Measurements from ENCODE around the gene ZNF280C. TPM values are rescaled to one million over a fixed set of nuclear protein-coding genes. Genes with fewer than 3 reads are reported as not detected.
A peak's percentile ranks its signal among the peaks of the same experiment; 100 is the strongest.

Gene ZNF280C
- total RNA-seq, 4 donors from 2014 or later, result 1.8 to 12.4 (median 4.1) TPM

- TF ChIP-seq CTCF (IDR thresholded peaks at IDR 0.05), result no peak
- no peaks in the 10 kb centered on the region for H3K27me3 ChIP-seq
- no peaks in the 10 kb centered on the region for H3K36me3 ChIP-seq
- H3K27ac ChIP-seq, result peak overlapping the region; percentile 53 to 77 (median 61)
- no peaks in the 10 kb centered on the region for H3K9me3 ChIP-seq
- H3K4me3 ChIP-seq, result peak overlapping the region in 1 of 4 donors; percentile 55
- H3K4me1 ChIP-seq, result peaks cover 0 to 4% (median 0%) of the 10 kb centered on the region in 4 donors
- DNase-seq, result no peak
These were observed 94.5 kb downstream of the ZNF280C start for GRCh38 chrX:130174045-130174704.

GRCh38 chrX:130173190-130173895, 95.4 kb downstream of the ZNF280C start:
- H3K27ac ChIP-seq, result peak overlapping the region; percentile 53 to 77 (median 61)
- H3K4me3 ChIP-seq, result peak overlapping the region; percentile 7 to 55 (median 52)
- no peaks in the 10 kb centered on the region for H3K9me3 ChIP-seq
- TF ChIP-seq CTCF (IDR thresholded peaks at IDR 0.05), result no peak
- no peaks in the 10 kb centered on the region for H3K36me3 ChIP-seq
- H3K4me1 ChIP-seq, result peaks cover 0 to 4% (median 0%) of the 10 kb centered on the region in 4 donors
- peak in 2 of 3 donors; percentile 33 to 63 for DNase-seq
- no peaks in the 10 kb centered on the region for H3K27me3 ChIP-seq

GRCh38 chrX:130172127-130172845, 96.4 kb downstream of the ZNF280C start:
- no peak for TF ChIP-seq CTCF (IDR thresholded peaks at IDR 0.05)
- TF ChIP-seq POLR2A (IDR thresholded peaks at IDR 0.05), result no peak
- no peaks in the 10 kb centered on the region for H3K9me3 ChIP-seq
- peak overlapping the region; percentile 59 to 77 (median 62) for H3K27ac ChIP-seq
- no peaks in the 10 kb centered on the region for H3K36me3 ChIP-seq
- peak overlapping the region; percentile 51 to 55 (median 54) for H3K4me3 ChIP-seq
- peaks cover 0 to 4% (median 0%) of the 10 kb centered on the region in 4 donors for H3K4me1 ChIP-seq
- DNase-seq, result no peak
- no peaks in the 10 kb centered on the region for H3K27me3 ChIP-seq

- DNase-seq, result peak in 2 of 3 donors; percentile 28 to 45
These were observed 97.1 kb downstream of the ZNF280C start, which contains the start of gene RAB33A for GRCh38 chrX:130171446-130172126. TSS of gene RAB33A (plus strand) at chrX:130171962. CDS start at chrX:130172063, 101 bp downstream.

More at GRCh38 chrX:130171446-130172126, 97.1 kb downstream of the ZNF280C start, which contains the start of gene RAB33A:
- TF ChIP-seq POLR2A (IDR thresholded peaks at IDR 0.05), result no peak
- TF ChIP-seq CTCF (IDR thresholded peaks at IDR 0.05), result no peak
- H3K27me3 ChIP-seq, result no peaks in the 10 kb centered on the region
- H3K36me3 ChIP-seq, result no peaks in the 10 kb centered on the region
- no peaks in the 10 kb centered on the region for H3K9me3 ChIP-seq
- peaks cover 0 to 4% (median 0%) of the 10 kb centered on the region in 4 donors for H3K4me1 ChIP-seq
- H3K4me3 ChIP-seq, result peak within 1 kb of the TSS; percentile 51 to 55 (median 54)
- peak within 1 kb of the TSS; percentile 59 to 77 (median 62) for H3K27ac ChIP-seq
